Hepatocyte (in vitro differentiated cells): ENCODE measurements around the gene HECW1. TPM values are rescaled to one million over a fixed set of nuclear protein-coding genes. Genes with fewer than 3 reads are reported as not detected.

Source experiments
- DNase-seq: peaks from one replicate; pipeline ENCODE4 v3.0.0-alpha.2; 2016; ENCODE audit warnings: low spot score
- H2AFZ ChIP-seq: fragments of 200-600 bp; sonication (generic); 2 replicates; pipeline ENCODE4 v1.6.0; 2016; ENCODE audit warnings: antibody characterized with exemption, mild to moderate bottlenecking
- H3K27ac ChIP-seq: fragments of 200-600 bp; sonication (generic); 2 replicates; pipeline ENCODE4 v1.5.1; 2016; ENCODE audit warnings: mild to moderate bottlenecking
- H3K27me3 ChIP-seq: fragments of 200-600 bp; sonication (generic); 2 replicates; pipeline ENCODE4 v1.6.1; 2016
- H3K36me3 ChIP-seq: fragments of 200-600 bp; sonication (generic); replicated peaks from 2 replicates; pipeline ENCODE4 v1.5.1; 2016; ENCODE audit warnings: low read depth; ENCODE audit not compliant: insufficient read depth
- H3K4me1 ChIP-seq: fragments of 200-600 bp; sonication (generic); 2 replicates; pipeline ENCODE4 v1.5.1; 2016; ENCODE audit warnings: mild to moderate bottlenecking, moderate library complexity; ENCODE audit not compliant: insufficient read depth
- H3K4me2 ChIP-seq: fragments of 200-600 bp; sonication (generic); 2 replicates; pipeline ENCODE4 v1.6.0; 2016
- H3K4me3 ChIP-seq: fragments of 200-600 bp; sonication (generic); 2 replicates; pipeline ENCODE4 v1.5.1; 2016; ENCODE audit warnings: mild to moderate bottlenecking
- H3K79me2 ChIP-seq: fragments of 200-600 bp; sonication (generic); 2 replicates; pipeline ENCODE4 v1.6.0; 2017; ENCODE audit warnings: mild to moderate bottlenecking
- H3K9me2 ChIP-seq: fragments of 200-600 bp; sonication (generic); replicated peaks from 2 replicates; pipeline ENCODE4 v1.6.0; 2017; ENCODE audit warnings: mild to moderate bottlenecking; ENCODE audit not compliant: insufficient read depth
- H3K9me3 ChIP-seq: fragments of 200-600 bp; sonication (generic); 2 replicates; pipeline ENCODE4 v1.5.1; 2016; ENCODE audit warnings: low read depth, mild to moderate bottlenecking
- H4K20me1 ChIP-seq: fragments of 200-600 bp; sonication (generic); 2 replicates; pipeline ENCODE4 v1.6.0; 2016; ENCODE audit warnings: mild to moderate bottlenecking; ENCODE audit not compliant: insufficient read depth, poor library complexity, severe bottlenecking
- CTCF ChIP-seq: fragments of 200-600 bp; sonication (generic); IDR thresholded peaks from 2 replicates; pipeline ENCODE4 v1.5.1; 2016; ENCODE audit warnings: antibody characterized with exemption, mild to moderate bottlenecking; ENCODE audit not compliant: poor library complexity
- EZH2 ChIP-seq: fragments of 200-600 bp; sonication (generic); IDR thresholded peaks from 2 replicates; pipeline ENCODE4 v1.6.1; 2016; ENCODE audit warnings: antibody characterized with exemption, mild to moderate bottlenecking, borderline replicate concordance
- EZH2phosphoT487 ChIP-seq: fragments of 200-600 bp; sonication (generic); IDR thresholded peaks from one replicate; pipeline ENCODE4 v1.6.1; 2018; ENCODE audit warnings: antibody characterized with exemption, mild to moderate bottlenecking, low read depth, moderate library complexity; ENCODE audit not compliant: unreplicated experiment, severe bottlenecking
- WGBS: methylation state at CpG from one replicate; pipeline ENCODE4 v1.1.6; 2016; ENCODE audit warnings: low lambda C conversion rate; ENCODE audit errors: missing lambda C conversion rate; 5-methylcytosine and 5-hydroxymethylcytosine counted together
- polyA plus RNA-seq: library from polyadenylated mRNA; unstranded; fragments of >200 nt; fragmentation: Nextera tagmentation; extraction: Ambion mirVana; gene quantifications from 2 replicates; pipeline ENCODE4 v1.2.1, GENCODE V29; 2016
- total RNA-seq: library from RNA; depleted of rRNA; stranded (reverse); fragments of >200 nt; gene quantifications from 2 replicates; pipeline ENCODE4 v1.2.3, GENCODE V29; 2014

Gene HECW1
- total and polyA plus RNA-seq, 2 experiments from 2014 or later = 1.5 to 7.6 TPM

- H3K27ac ChIP-seq = no peak overlapping the region
- no peak overlapping the region for H3K4me3 ChIP-seq
- no peak overlapping the region for H3K4me2 ChIP-seq
- TF ChIP-seq EZH2 = no peak
- no peak for TF ChIP-seq CTCF
- no peak for TF ChIP-seq EZH2phosphoT487
- 73% methylated on average over 6 of the region's 6 CpGs for WGBS
- H3K27me3 ChIP-seq = no peaks in the 10 kb centered on the region
- H4K20me1 ChIP-seq = no peaks in the 10 kb centered on the region
- H3K4me1 ChIP-seq = no peaks in the 10 kb centered on the region
- DNase-seq = no peak
- H3K9me2 ChIP-seq = no peaks in the 10 kb centered on the region
- H3K36me3 ChIP-seq = no peaks in the 10 kb centered on the region
- H2AFZ ChIP-seq = no peak overlapping the region
- H3K9me3 ChIP-seq = no peaks in the 10 kb centered on the region
- no peaks in the 10 kb centered on the region for H3K79me2 ChIP-seq
Observed at GRCh38 chr7:43078794-43079193, 33.7 kb upstream of the HECW1 start.

GRCh38 chr7:43081603-43082002 is 30.8 kb upstream of the HECW1 start:
- DNase-seq = no peak
- H4K20me1 ChIP-seq = no peaks in the 10 kb centered on the region
- WGBS = 85% methylated on average over 4 of the region's 4 CpGs
- no peak overlapping the region for H2AFZ ChIP-seq
- H3K4me2 ChIP-seq = no peak overlapping the region
- no peak for TF ChIP-seq EZH2
- no peak for TF ChIP-seq CTCF
- no peak for TF ChIP-seq EZH2phosphoT487
- H3K9me2 ChIP-seq = no peaks in the 10 kb centered on the region
- no peaks in the 10 kb centered on the region for H3K4me1 ChIP-seq
- no peaks in the 10 kb centered on the region for H3K36me3 ChIP-seq
- H3K4me3 ChIP-seq = no peak overlapping the region
- H3K27ac ChIP-seq = no peak overlapping the region
- H3K79me2 ChIP-seq = no peaks in the 10 kb centered on the region
- no peaks in the 10 kb centered on the region for H3K27me3 ChIP-seq
- no peaks in the 10 kb centered on the region for H3K9me3 ChIP-seq

GRCh38 chr7:43083106-43083505 is 29.3 kb upstream of the HECW1 start:
- Histone ChIP-seq H3K4me2 (no peak overlapping the region), H3K27ac (no peak overlapping the region), H3K4me3 (no peak overlapping the region), H3K9me3 (no peaks in the 10 kb centered on the region), H3K36me3 (no peaks in the 10 kb centered on the region), H4K20me1 (no peaks in the 10 kb centered on the region), H3K9me2 (no peaks in the 10 kb centered on the region), H3K27me3 (no peaks in the 10 kb centered on the region), H3K4me1 (no peaks in the 10 kb centered on the region), H3K79me2 (no peaks in the 10 kb centered on the region), H2AFZ (no peak overlapping the region)
- 85% methylated on average over 2 of the region's 2 CpGs for WGBS
- no peak for DNase-seq
- TF ChIP-seq EZH2 = no peak
- TF ChIP-seq EZH2phosphoT487 = no peak
- no peak for TF ChIP-seq CTCF

GRCh38 chr7:43085017-43085416 is 27.4 kb upstream of the HECW1 start:
- no peaks in the 10 kb centered on the region for H3K79me2 ChIP-seq
- no peak overlapping the region for H2AFZ ChIP-seq
- H3K4me3 ChIP-seq = no peak overlapping the region
- H4K20me1 ChIP-seq = no peaks in the 10 kb centered on the region
- H3K9me2 ChIP-seq = no peaks in the 10 kb centered on the region
- no peaks in the 10 kb centered on the region for H3K9me3 ChIP-seq
- 91% methylated on average over 2 of the region's 2 CpGs for WGBS
- DNase-seq = no peak
- no peaks in the 10 kb centered on the region for H3K36me3 ChIP-seq
- no peaks in the 10 kb centered on the region for H3K4me1 ChIP-seq
- H3K27me3 ChIP-seq = peaks cover 3% of the 10 kb centered on the region
- H3K4me2 ChIP-seq = no peak overlapping the region
- H3K27ac ChIP-seq = no peak overlapping the region
- no peak for TF ChIP-seq CTCF
- no peak for TF ChIP-seq EZH2
- no peak for TF ChIP-seq EZH2phosphoT487
